ENCODE results near the gene PLCB1. TPM values are rescaled to one million over a fixed set of nuclear protein-coding genes. Genes with fewer than 3 reads are reported as not detected.

The PLCB1 gene
- total RNA-seq, 1 donor from 2014 or later = 16.2 TPM

- Mint-ChIP-seq H3K36me3 (ENCODE audit: insufficient read depth) (peaks cover 1% of the 10 kb centered on the region), H3K9me3 (ENCODE audit: low read depth) (no peaks in the 10 kb centered on the region), H3K4me3 (ENCODE audit: low read depth) (no peak overlapping the region), H3K27ac (no peak overlapping the region), H3K4me1 (ENCODE audit: low read depth) (no peaks in the 10 kb centered on the region), H3K27me3 (no peaks in the 10 kb centered on the region)
- DNase-seq (ENCODE audit: low spot score, unreplicated experiment) = no peak
- TF ChIP-seq CTCF (IDR thresholded peaks at IDR 0.05; ENCODE audit: unreplicated experiment) = no peak
Observed at GRCh38 chr20:8633366-8633765, 501.3 kb downstream of the PLCB1 start.

GRCh38 chr20:8635048-8635572 lies 503.0 kb downstream of the PLCB1 start:
- no peaks in the 10 kb centered on the region for H3K9me3 Mint-ChIP-seq (ENCODE audit: low read depth)
- H3K4me3 Mint-ChIP-seq (ENCODE audit: low read depth) = no peak overlapping the region
- DNase-seq (ENCODE audit: low spot score, unreplicated experiment) = no peak
- no peaks in the 10 kb centered on the region for H3K4me1 Mint-ChIP-seq (ENCODE audit: low read depth)
- H3K27me3 Mint-ChIP-seq = no peaks in the 10 kb centered on the region
- no peak for TF ChIP-seq CTCF (IDR thresholded peaks at IDR 0.05; ENCODE audit: unreplicated experiment)
- H3K27ac Mint-ChIP-seq = no peak overlapping the region
- peaks cover 1% of the 10 kb centered on the region for H3K36me3 Mint-ChIP-seq (ENCODE audit: insufficient read depth)

- Mint-ChIP-seq H3K4me3 (ENCODE audit: low read depth) (no peak overlapping the region), H3K36me3 (ENCODE audit: insufficient read depth) (peaks cover 1% of the 10 kb centered on the region)
Observed at GRCh38 chr20:8635837-8636236, 503.8 kb downstream of the PLCB1 start.

GRCh38 chr20:8639112-8639778 lies 507.2 kb downstream of the PLCB1 start:
- no peak for TF ChIP-seq CTCF (IDR thresholded peaks at IDR 0.05; ENCODE audit: unreplicated experiment)
- Mint-ChIP-seq H3K27ac (no peak overlapping the region), H3K36me3 (ENCODE audit: insufficient read depth) (peaks cover 5% of the 10 kb centered on the region), H3K4me3 (ENCODE audit: low read depth) (no peak overlapping the region), H3K4me1 (ENCODE audit: low read depth) (no peaks in the 10 kb centered on the region), H3K27me3 (no peaks in the 10 kb centered on the region), H3K9me3 (ENCODE audit: low read depth) (peaks cover 4% of the 10 kb centered on the region)
- no peak for DNase-seq (ENCODE audit: low spot score, unreplicated experiment)

More at GRCh38 chr20:8635837-8636236, 503.8 kb downstream of the PLCB1 start:
- Mint-ChIP-seq H3K4me1 (ENCODE audit: low read depth) (no peaks in the 10 kb centered on the region), H3K27ac (no peak overlapping the region), H3K27me3 (no peaks in the 10 kb centered on the region), H3K9me3 (ENCODE audit: low read depth) (no peaks in the 10 kb centered on the region)
- DNase-seq (ENCODE audit: low spot score, unreplicated experiment) = no peak
- TF ChIP-seq CTCF (IDR thresholded peaks at IDR 0.05; ENCODE audit: unreplicated experiment) = no peak

GRCh38 chr20:8640461-8640860 lies 508.4 kb downstream of the PLCB1 start:
- peaks cover 5% of the 10 kb centered on the region for H3K36me3 Mint-ChIP-seq (ENCODE audit: insufficient read depth)
- no peaks in the 10 kb centered on the region for H3K4me1 Mint-ChIP-seq (ENCODE audit: low read depth)
- no peak overlapping the region for H3K4me3 Mint-ChIP-seq (ENCODE audit: low read depth)
- no peak for DNase-seq (ENCODE audit: low spot score, unreplicated experiment)
- H3K27ac Mint-ChIP-seq = no peak overlapping the region
- no peak for TF ChIP-seq CTCF (IDR thresholded peaks at IDR 0.05; ENCODE audit: unreplicated experiment)
- H3K9me3 Mint-ChIP-seq (ENCODE audit: low read depth) = peaks cover 4% of the 10 kb centered on the region
- no peaks in the 10 kb centered on the region for H3K27me3 Mint-ChIP-seq

Data from progenitor cell of endocrine pancreas (in vitro differentiated cells).